HG03280 (cell line): ENCODE measurements around the gene LRBA.
A peak's percentile ranks its signal among the peaks of the same experiment; 100 is the strongest.
"Not testable (repeated sequence)": the region's sequence is repeated elsewhere in the genome, so short reads cannot be mapped to it uniquely, and the experiment has no call there.

ENCODE experiments used
- ATAC-seq: cut with Tn5 transposase; IDR thresholded peaks from one replicate; pipeline ENCODE4 v1.9.1; 2021; ENCODE audit warnings: mild to moderate bottlenecking, moderate library complexity; ENCODE audit not compliant: unreplicated experiment

Gene LRBA

GRCh38 chr4:150974750-150975149 is 40.3 kb downstream of the LRBA start:
- ATAC-seq = peak; percentile 63

GRCh38 chr4:150974252-150974640 is 40.8 kb downstream of the LRBA start:
- peak; percentile 6 for ATAC-seq

GRCh38 chr4:150973626-150974251 is 41.3 kb downstream of the LRBA start:
- ATAC-seq = no peak

GRCh38 chr4:150972592-150972991 is 42.5 kb downstream of the LRBA start:
- no peak for ATAC-seq

- ATAC-seq = no peak
Measured at GRCh38 chr4:150971901-150972300, 43.2 kb downstream of the LRBA start.

- peak; percentile 57 for ATAC-seq
Measured at GRCh38 chr4:150970685-150971151, 44.4 kb downstream of the LRBA start.

GRCh38 chr4:150964754-150965153 is 50.3 kb downstream of the LRBA start:
- no peak for ATAC-seq

GRCh38 chr4:150963602-150964345 is 51.3 kb downstream of the LRBA start:
- not testable (repeated sequence) for ATAC-seq

GRCh38 chr4:150962245-150962644 is 52.8 kb downstream of the LRBA start:
- peak; percentile 64 for ATAC-seq

GRCh38 chr4:150961566-150961965 is 53.5 kb downstream of the LRBA start:
- no peak for ATAC-seq

- no peak for ATAC-seq
Measured at GRCh38 chr4:150960818-150961217, 54.3 kb downstream of the LRBA start.

- no peak for ATAC-seq
Measured at GRCh38 chr4:150960079-150960478, 55.0 kb downstream of the LRBA start.

- ATAC-seq = not testable (repeated sequence)
Measured at GRCh38 chr4:150957981-150958380, 57.1 kb downstream of the LRBA start.

GRCh38 chr4:150957095-150957494 is 58.0 kb downstream of the LRBA start:
- not testable (repeated sequence) for ATAC-seq

- not testable (repeated sequence) for ATAC-seq
Measured at GRCh38 chr4:150953916-150954315, 61.2 kb downstream of the LRBA start.

GRCh38 chr4:150952167-150952845 is 62.8 kb downstream of the LRBA start:
- no peak for ATAC-seq

- ATAC-seq = peak; percentile 53
Measured at GRCh38 chr4:150950657-150951288, 64.3 kb downstream of the LRBA start.

GRCh38 chr4:150949943-150950342 is 65.1 kb downstream of the LRBA start:
- no peak for ATAC-seq

- ATAC-seq = no peak
Measured at GRCh38 chr4:150949342-150949741, 65.7 kb downstream of the LRBA start.

- no peak for ATAC-seq
Measured at GRCh38 chr4:150948710-150949109, 66.4 kb downstream of the LRBA start.

- no peak for ATAC-seq
Measured at GRCh38 chr4:150948074-150948473, 67.0 kb downstream of the LRBA start.
